Activated T-cell treated with anti-CD3 and anti-CD28 coated beads for 48 hours (primary cell): Measurements from ENCODE around the gene MAN2B1.
"Not testable (repeated sequence)": the region's sequence is repeated elsewhere in the genome, so short reads cannot be mapped to it uniquely, and the experiment has no call there.

Experiments used
- DNase-seq: peaks from one replicate; pipeline ENCODE4 v3.0.0-alpha.2; 2020; ENCODE audit warnings: low read depth

MAN2B1 gene

DNA sequence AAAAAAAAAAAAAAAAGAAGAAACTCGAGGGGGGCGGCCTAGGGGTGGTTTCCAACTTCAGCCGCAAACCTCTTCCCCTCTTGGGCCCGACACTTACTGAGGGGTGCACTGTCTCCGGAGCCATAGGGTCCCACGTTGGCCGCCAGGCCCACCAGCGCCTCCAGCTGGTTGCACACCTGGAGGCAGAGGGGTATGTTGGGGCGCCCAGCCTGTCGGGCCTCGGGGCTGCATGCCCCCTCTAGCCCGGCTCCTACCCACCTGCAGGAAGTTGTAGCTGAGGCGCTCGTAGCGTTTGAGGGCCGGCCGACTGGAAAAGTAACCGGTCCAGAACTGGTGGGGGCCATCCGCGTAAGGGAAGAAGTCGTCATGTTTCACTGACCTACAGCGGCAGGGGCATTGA is 8.6 kb downstream of the MAN2B1 start:
- DNase-seq: no peak

DNA sequence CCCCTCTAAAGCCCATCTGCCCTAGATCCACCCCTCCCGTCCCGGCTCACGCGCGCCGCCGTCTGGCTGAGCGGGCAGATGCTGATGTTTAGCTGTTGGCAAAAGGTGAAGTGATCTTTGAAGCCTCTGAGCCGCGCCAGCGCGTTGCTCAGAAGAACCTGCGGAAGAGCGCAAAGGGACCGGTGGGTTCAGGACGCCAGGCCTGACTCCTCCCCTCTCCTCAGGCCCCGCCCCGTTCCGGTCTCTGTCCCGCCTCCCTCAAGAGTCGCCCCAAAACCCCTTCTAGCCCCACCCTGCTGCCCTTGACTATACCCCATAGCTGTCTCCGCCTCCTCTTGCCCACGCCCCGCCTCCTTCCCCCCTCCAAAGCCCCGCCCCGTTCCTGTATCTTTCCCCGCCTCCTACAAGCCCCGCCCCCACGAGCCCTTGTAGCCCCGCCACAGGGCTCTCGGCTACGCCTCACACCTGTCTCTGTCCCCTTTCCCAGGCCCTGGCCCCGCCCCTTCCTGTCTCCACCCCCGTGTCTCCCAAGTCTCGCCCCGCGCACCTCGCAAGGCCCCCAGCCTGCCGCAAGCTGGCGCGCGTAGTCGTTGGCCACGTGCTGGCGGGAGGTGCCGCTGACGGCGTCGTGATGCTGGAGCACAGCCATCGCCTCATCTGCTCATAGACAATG is 9.5 kb downstream of the MAN2B1 start:
- DNase-seq: no peak

DNA sequence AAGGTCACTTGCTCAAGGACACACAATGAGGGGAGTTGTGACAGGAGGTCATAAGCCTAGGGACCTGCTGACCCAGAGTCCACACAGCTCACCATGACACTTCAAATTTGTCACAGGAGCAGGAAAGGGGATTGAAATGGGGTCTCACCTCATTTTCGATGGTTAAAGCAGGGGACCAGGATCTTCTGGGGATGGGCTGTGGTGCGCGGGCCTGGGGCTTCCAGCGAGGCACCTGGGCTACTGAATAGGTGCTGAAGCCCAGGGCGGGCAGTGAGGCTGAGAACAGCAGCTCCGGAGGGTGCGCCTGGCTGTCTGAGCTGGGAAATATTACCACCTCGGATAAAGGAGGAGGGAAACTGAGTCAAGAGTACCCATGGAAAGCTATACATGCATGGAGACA is 11.0 kb downstream of the MAN2B1 start:
- DNase-seq: no peak

DNA sequence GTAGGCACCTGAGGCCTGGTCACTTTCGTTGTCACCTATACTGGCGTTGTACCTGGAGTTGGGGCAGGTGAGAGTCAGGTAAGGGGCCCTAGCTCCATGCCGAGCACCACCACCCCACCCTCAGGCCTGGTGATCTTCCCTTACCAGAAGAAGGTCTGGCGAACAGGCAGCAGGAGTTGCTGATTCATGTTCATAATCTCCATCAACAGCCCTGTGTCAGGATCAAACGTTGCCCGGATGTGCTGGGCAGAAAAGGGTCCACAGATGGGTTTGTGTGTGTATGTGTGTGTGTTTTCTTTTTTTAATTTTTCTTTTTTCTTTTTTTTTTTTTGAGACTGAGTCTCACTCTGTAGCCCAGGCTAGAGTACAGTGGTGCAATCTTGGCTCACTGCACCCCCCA is 14.3 kb downstream of the MAN2B1 start:
- DNase-seq: no peak

DNA sequence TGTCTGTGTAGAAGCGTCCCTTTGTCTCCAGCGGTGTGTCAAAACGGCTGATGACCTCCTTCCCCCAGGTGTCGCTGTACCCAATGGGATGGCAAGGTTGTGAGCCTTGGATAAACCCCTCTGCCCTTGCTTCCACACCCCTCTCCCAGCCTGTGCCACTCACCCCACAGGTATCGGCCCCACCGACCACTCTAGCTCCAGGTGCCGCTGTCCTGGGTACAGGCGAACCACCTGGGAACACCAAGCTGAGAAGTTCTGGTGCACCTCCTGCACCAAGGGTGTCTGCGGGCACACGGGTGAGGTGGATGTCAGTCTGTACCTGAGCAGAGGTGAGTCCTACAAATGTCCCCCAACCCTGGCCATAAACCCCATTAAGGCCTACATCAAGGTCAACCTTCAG is 16.6 kb downstream of the MAN2B1 start:
- DNase-seq: no peak

DNA sequence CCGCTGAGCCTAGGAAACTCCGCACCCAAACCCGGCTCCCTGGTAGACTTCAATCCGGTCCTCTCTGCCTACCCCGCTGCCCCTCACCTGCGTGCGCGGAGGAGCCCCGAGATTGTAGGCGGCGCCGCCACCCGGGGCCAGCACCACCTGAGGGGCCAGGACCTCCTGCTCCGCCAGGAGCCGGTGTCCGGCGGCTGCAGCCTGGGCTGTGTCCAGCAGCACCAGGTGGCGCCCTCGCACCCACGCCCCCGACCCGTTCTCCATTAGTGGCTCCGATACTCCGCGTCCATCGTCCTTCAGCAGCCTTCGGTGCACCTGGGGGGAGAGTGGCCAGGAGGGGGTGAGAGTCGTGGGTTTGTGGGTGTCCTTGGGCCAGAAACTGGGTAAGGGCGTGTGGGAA is 18.5 kb downstream of the MAN2B1 start:
- no peak for DNase-seq

DNA sequence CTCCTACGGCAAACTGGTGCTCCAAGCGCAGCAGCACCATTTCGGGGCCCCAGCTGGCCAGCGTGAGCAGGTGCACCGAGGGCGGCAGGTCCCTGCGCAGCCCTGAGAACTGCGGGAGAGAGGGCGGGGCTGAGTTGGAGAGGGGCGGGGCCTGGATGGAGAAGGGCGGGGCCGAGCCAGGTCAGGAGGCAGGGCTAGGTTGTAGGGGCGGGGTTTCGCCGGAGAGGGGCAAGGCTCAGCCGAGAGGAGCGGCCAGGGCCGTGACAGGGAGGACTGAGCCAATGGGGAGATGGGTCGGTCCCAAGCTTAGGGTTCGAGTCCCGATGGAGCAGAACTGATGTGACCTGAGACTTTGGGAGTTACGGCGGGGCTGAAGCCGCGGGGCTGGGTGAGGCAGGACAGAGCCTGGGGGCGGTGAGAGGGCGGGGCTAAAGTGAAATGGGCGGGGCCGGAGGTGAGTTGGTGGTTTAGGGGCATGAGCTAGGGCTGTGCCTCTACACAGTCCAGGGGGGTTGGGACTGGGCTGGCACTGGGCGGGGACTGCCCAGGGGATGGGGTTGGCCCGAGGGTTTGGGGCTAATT is 19.0 kb downstream of the MAN2B1 start:
- DNase-seq: peak; percentile 55

DNA sequence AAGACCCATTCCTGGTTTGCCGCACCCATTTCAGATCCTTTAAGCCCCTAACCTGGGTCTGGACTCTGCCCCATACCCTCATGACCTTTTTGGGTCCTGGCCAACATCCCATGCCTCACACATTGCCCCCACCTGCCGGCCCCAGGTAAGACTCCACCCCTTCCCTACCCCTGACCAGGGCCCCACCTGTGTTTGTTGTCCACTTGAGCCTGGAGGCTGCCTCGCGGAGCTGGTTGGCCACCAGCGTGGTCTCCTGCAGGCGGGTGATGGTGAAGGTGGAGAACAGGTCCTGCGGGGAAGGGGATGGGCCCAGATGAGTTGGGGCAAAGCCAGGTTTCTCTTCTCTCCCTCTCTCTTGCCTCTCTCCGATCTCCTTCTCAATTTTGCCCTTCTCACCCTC is 19.5 kb downstream of the MAN2B1 start:
- DNase-seq: no peak

DNA sequence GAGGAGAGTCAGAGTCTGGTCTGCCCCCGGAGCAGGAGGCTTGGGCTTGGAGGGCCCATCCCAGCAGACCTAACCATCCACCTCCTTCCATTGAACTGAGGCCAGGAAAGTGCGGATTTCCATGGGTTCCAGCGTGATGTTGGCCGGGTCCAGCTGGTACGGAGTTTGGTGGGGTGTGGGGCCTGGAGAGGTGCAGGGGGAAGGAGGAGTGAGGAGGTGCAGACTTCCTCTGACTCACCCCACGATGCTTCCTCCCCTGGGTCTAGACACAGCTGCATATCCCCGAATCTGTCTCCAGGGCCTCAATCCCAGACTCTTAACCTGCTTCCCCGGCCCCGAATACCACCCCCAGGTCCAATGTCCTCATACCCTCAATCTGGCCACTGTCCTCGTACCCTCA is 20.0 kb downstream of the MAN2B1 start:
- no peak for DNase-seq

DNA sequence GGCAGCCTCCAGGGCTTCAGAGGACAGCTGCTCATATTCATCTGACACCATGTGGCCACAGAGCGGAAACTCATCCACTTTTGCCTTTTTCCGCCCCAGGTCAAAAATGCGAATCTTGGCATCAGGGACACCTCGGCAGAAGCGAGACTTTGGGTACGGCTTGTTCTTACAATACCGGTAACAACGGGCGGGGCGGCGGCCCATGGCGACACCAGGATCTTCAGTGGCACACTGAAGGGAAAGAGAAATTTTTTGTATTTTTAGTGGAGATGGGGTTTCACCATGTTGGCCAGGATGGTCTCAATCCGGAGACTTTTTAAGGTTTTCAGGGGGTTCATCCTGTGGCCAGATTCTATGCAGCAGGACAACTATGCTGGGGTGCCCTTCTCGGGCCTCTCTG is 22.8 kb downstream of the MAN2B1 start:
- not testable (repeated sequence) for DNase-seq

DNA sequence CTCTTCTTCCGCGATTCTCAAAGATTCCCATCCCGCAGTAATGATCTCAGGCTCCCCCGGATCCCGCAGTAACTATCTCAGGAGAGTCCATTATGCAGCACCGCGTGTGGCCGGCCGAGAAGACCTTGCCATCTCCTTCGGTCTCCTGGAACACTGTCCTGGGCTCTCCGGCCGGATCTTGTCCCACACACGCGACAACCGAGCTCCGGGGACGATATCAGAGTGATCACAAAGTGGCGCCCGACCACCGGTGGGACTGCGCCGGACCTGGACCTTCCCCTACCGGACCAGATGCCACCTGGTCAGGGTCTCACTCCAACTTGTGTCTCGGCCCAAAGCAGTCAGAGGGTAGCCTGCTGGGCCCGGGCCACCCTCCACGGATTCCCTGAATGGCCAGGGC is 24.0 kb downstream of the MAN2B1 start:
- DNase-seq: no peak

DNA sequence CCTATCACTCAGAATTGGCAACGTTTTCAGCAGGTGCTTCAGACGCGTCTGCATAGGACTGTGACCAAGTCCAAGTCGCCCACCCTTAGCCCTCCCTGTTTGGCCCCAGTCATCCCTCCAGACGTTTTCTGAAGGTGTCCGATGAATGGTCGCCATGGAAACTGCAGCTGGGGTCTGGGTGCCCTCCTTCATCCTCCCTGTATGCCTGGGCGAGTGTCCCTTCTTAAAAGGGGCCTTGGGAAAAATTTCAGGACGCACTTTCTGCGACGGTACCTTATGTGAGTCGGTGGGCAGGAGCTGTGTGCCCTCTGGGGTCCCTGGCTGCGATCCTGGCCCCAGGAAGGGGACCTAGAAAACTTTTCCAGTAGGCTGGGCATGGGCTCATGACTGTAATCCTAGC is 25.1 kb downstream of the MAN2B1 start:
- DNase-seq: no peak

DNA sequence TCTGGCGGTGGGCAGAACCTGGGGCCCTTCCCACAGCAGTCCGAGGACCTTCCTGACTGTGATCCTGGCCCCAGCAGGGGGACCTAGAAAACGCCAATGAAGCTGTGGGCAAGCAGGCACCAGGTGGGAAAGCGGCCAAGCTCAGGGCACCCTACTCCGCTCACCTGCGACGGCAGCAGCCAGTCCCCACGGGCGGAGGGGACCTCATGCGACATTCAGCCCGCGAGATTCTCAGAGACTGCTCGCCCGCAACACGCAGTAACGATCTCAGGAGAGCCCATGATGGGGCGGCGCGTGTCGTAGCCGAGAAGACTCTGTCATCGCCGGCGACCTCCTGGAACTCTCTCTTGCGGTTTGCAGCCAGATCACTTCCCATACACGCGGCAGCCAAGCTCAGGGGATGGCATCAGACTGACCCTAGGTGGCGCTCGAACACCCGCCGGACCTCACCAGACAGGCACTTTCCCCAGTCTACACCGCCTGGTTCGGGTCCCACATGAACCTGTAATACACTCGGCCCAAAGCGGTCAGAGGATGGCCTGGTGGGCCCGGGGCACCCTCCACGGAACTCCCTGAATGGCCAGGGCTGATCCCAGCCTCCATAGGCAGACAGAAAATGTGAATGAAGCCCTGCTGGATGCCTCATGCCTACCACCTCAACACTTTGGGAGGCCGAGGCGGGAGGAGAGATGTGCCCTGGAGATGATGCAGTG is 26.5 kb downstream of the MAN2B1 start:
- peak; percentile 86 for DNase-seq

DNA sequence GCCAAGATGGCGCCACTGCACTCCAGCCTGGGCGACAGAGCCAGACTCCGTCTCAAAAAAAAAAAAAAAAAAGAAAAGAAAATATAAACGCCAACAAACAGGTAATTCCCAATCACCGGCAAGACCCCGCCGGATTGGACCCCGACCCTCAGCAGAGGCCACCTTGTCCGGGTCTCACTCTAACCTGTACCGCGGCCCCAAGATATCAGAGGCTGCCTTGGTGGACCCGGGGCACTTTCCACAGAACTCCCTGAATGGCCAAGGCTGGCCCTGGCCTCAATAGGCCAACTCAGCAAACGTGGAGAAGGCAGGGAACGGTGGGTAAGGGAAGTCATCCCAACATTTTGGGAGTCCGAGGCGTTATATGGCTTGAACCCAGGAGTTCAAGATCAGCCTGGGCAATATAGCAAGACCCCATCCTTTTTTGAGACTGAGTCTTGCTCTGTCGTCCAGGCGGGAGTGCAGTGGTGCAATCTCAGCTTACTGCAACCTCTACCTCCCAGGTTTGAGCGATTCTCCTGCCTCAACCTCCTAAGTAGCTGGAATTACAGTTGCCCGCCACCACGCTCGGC is 27.8 kb downstream of the MAN2B1 start:
- DNase-seq: no peak

DNA sequence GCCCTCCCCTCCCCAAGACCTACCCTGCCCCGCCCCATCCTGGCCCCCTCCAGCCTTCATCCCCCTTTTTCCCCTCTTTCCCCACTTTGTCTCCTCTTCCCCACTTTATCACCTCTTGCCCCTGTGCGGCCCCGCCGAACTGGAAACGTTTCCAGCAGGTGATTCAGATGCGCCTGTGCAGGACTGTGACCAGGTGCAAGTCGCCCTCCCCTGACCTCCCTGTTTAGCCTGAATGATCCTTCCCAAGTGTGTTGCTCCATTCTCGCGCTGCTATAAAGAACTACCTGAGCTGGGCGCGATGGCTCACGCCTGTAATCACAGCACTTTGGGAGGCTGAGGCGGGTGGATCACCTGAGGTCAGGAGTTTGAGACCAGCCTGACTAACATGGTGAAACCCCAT is 29.9 kb downstream of the MAN2B1 start:
- DNase-seq: no peak

DNA sequence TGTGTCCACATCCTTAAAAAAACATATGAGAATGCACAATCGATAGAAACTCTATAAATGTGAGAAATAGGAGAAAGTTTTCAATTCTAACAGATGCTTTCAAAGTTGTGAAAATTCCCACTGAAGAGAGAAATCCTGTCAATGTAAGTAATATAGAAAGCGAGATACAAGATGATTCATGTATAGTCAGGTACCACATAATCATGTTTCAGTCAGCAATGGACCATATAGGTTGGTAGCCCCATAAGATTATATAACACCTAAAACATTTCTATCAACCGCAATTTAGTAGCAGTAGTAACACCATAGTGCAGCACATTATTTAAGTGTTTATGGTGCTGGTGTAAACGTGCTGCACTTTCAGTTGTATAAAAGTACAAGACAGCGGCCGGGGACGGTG is 37.3 kb downstream of the MAN2B1 start:
- no peak for DNase-seq

DNA sequence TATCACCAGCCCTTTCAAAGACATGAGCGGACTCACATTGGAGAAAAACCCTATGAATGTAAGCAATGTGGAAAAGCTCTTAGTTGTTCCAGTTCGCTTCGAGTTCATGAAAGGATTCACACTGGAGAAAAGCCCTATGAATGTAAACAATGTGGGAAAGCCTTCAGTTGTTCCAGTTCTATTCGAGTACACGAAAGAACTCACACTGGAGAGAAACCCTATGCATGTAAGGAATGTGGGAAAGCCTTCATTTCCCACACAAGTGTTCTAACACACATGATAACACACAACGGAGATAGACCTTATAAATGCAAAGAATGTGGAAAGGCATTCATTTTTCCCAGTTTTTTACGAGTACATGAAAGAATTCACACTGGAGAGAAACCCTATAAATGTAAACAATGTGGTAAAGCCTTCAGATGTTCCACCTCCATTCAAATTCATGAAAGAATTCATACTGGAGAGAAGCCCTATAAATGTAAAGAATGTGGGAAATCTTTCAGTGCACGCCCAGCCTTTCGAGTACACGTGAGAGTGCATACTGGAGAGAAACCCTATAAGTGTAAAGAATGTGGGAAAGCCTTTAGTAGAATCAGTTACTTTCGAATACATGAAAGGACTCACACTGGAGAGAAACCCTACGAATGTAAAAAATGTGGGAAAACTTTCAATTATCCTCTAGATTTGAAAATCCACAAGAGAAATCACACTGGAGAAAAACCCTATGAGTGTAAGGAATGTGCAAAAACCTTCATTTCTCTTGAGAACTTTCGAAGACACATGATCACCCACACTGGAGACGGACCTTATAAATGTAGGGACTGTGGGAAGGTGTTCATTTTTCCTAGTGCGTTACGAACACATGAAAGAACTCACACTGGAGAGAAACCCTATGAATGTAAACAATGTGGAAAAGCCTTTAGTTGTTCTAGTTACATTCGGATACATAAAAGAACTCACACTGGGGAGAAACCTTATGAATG is 38.2 kb downstream of the MAN2B1 start:
- DNase-seq: no peak

DNA sequence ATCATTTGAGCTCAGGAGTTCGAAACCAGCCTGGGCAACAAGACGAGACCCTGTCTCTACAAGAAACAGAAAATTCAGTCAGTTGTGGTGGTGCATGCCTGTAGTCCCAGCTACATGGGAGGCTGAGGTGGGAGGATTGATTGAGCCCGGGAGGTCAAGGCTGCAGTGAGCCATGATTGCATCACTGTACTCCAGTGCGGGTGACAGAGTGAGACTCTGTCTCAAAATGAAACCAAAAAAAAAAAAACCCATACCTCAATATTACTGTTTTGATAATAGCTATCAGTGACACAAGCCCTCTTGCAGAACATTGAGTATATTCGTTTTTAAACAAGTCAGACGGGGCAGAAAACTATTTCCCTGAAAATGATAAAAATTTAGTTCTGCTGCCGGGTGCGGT is 39.6 kb downstream of the MAN2B1 start:
- DNase-seq: no peak

DNA sequence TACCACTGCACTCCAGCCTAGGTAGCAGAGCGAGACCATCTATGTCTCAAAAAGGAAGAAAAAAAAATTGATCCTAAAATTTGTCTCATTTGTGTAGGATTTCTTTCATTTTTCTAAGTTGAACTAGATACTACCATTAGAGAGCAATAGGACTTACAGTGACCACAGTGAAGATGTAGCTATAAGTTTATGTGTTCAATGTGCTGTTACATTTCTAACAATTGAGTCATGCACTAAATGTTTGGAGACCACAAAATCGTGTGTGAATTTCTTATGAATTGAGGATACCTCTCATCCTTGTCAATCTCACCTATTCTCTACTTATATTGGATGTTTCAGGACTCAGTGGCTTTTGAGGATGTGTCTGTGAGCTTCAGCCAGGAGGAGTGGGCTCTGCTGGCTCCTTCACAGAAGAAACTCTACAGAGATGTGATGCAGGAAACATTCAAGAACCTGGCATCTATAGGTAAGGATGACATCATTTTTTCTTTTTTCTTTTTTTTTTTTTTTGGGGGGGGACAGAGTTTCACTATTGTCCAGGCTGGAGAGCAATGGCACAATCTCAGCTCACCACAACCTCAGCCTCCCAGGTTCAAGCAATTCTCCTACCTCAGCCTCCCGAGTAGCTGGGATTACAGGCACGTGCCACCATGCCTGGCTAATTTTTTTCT is 43.0 kb downstream of the MAN2B1 start:
- no peak for DNase-seq

DNA sequence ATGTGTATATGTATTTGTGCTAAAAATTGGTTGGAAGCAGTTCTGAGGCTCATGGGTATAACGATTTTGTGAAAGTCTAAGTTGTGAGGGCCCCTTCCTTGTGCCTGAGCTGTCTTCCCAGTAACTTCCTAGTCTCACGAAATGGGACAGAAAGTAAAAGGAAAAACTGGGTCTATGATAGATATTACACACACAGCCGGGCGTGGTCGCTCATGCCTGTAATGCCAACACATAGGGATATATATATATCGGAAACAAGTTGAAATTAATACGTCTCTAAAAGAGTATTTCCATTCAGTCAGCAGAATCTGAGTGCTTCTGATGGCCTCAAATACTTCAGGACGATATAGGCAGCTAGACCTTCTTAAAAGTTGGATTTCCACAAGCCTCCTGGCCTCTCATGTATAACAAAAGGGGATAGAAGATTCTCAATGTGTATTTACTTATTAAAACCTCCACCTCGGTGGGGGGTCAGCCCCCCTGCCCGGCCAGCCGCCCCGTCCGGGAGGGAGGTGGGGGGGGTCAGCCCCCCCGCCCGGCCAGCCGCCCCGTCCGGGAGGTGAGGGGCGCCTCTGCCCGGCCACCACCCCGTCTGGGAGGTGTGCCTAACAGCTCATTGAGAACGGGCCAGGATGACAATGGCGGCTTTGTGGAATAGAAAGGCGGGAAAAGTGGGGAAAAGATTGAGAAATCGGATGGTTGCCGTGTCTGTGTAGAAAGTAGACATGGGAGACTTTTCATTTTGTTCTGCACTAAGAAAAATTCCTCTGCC is 45.1 kb downstream of the MAN2B1 start:
- not testable (repeated sequence) for DNase-seq

DNA sequence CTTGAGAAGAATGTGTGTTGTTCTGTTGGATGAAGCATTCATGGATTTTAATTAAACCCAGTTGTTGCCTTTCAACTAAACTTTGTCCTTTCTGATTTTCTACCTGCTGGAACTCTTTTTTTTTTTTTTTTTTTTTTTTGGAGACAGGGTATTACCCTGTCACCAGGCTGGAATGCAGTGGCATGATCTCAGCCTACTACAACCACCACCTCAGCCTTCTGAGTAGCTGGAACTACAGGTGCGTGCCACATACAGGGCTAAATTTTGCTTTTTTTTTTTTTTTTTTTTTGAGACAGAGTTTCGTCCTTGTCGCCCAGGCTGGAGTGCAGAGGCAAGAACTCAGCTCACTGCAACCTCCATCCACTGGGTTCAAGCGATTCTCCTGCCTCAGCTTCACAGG is 48.9 kb downstream of the MAN2B1 start:
- no peak for DNase-seq
